ENCODE results near the gene CDHR1.
"Not testable (repeated sequence)": the region's sequence is repeated elsewhere in the genome, so short reads cannot be mapped to it uniquely, and the experiment has no call there.

Gene CDHR1

DNA sequence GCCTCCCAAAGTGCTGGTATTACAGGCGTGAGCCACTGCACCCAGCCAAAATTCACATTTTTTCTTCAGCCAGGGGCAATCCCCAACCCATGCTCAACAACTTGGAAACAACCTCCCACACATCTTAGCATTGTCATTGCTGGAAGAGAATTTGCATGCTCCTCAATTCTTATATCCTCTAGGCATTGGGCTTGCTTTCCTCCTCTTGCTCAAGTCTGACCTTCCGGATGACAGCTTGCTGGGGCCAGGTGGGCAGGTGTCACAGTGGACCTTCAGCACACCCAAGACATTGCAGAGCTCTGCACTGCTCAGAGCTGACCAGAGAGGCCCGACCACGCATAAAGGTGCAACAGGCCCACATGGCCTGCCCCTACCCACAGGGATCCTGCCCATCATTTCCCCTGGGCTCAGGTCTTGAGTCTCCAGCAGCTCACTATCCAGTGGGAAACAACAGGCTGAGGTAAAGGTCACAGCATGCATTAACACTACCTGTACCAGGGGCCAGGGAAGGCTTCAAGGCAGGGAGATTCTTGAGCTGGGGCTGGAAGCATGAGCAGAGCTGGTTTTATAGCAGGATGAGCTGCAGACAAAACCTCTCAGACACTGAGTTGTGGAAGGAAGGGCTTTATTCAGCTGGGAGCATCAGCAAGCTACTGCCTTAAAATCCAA lies 27.6 kb upstream of the CDHR1 start:
- Histone ChIP-seq H3K4me3 (no peak overlapping the region), H3K4me1 (peaks cover 21% of the 10 kb centered on the region), H3K36me3 (replicated peaks) (no peaks in the 10 kb centered on the region), H3K27me3 (ENCODE audit: low read depth) (no peaks in the 10 kb centered on the region), H3K9me3 (no peaks in the 10 kb centered on the region)
- in situ Hi-C loops (cut with MboI; ENCODE audit: low sequenced_read_pairs): no loop called here
- DNase-seq (ENCODE audit: low spot score in 2 of 2): no peak

DNA sequence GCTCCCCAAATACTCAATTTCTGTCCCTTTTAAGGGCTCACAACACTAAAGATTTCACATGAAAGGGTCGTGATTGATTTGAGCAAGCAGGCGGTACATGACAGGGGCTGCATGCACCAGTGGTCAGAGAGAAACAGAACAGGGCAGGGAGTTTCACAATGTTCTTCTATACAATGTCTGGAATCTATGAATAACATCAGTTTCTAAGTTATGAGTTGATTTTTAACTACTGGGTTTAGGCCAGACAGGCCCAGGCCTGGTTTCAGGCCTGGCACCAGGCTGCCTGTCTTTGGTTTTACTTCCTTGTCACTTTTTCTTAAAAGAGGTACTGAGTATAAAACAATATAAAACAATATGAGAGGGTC lies 27.1 kb upstream of the CDHR1 start:
- H3K4me3 ChIP-seq; H3K27me3 ChIP-seq (ENCODE audit: low read depth); in situ Hi-C loops (cut with MboI; ENCODE audit: low sequenced_read_pairs); H3K36me3 ChIP-seq (replicated peaks); DNase-seq (ENCODE audit: low spot score in 2 of 2); H3K9me3 ChIP-seq: not testable (repeated sequence)
- peaks cover 21% of the 10 kb centered on the region for H3K4me1 ChIP-seq

DNA sequence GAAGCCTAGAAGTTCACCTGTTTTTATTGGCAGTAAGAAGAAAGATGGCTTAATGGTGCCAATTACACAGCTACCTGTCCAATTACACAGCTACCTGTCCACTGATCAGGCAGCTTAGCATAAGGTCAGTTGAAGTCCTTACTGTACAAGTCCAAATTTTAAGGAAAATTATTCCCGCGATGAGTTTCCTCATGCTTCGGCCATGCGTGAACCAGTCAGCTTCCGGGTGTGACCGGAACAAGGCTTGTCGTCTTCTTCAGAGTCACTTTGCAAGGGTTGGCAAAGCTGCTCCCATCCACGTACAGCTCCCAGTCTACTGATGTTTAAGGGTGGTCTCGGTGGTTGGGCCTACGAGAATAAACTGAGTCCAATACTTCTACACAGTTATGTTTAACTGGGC lies 26.0 kb upstream of the CDHR1 start:
- H3K27me3 ChIP-seq (ENCODE audit: low read depth); H3K36me3 ChIP-seq (replicated peaks); DNase-seq (ENCODE audit: low spot score in 2 of 2); H3K9me3 ChIP-seq; in situ Hi-C loops (cut with MboI; ENCODE audit: low sequenced_read_pairs); H3K4me3 ChIP-seq: not testable (repeated sequence)
- peaks cover 14% of the 10 kb centered on the region for H3K4me1 ChIP-seq

GRCh38 chr10:84171237-84171636 lies 23.1 kb upstream of the CDHR1 start:
- H3K36me3 ChIP-seq (replicated peaks); H3K4me1 ChIP-seq; H3K4me3 ChIP-seq; H3K9me3 ChIP-seq; in situ Hi-C loops (cut with MboI; ENCODE audit: low sequenced_read_pairs); H3K27me3 ChIP-seq (ENCODE audit: low read depth); DNase-seq (ENCODE audit: low spot score in 2 of 2): not testable (repeated sequence)

GRCh38 chr10:84171700-84172466 lies 22.5 kb upstream of the CDHR1 start:
- H3K9me3 ChIP-seq; H3K36me3 ChIP-seq (replicated peaks); H3K27me3 ChIP-seq (ENCODE audit: low read depth); in situ Hi-C loops (cut with MboI; ENCODE audit: low sequenced_read_pairs); H3K4me1 ChIP-seq; H3K4me3 ChIP-seq: not testable (repeated sequence)
- DNase-seq (ENCODE audit: low spot score in 2 of 2): peak in 1 of 2 experiments; percentile 1

DNA sequence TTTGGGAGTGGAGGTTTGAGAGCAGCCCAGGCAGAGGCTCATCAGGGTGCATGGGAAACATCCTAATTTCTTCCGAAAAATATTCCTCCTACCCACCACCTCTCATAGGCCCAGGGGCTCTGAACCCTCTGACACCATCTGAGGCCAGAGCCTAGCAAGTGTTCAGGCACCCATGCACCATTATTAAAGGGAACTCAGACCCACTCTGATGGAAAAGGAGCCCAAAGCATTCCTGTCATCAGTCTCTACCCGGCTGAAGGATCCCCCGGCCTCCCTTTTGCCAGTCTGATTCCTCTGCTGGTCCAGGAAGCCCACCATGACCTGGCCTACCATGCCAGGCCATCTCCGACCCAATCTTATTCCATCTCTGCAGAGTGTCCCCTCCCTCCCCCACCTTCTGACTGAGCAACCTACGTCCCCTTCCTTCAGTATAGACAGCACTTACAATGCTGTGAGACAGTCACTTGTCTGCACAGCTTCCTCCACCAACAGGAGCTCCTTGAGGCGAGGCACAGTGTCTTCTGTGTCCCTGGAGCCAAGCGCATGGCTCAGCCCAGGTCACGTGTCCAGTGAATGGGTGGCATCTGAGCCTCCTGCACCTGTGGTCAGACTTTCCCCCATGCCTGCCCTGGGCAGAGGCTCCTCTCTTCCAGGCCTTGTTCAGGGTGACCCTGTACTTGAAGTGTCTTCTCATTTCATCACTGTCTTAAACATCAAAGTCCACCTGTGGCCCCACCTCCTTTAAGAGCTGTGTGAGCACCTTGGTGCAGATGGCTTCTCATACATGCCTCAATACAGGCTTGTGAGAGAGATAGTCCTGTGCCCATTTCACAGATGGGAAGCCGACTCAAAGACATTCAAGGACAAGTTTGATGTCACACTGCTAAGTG lies 21.6 kb upstream of the CDHR1 start:
- peak in 1 of 2 experiments; percentile 0 for DNase-seq (ENCODE audit: low spot score in 2 of 2)
- Histone ChIP-seq H3K9me3 (no peaks in the 10 kb centered on the region), H3K4me3 (no peak overlapping the region), H3K36me3 (replicated peaks) (no peaks in the 10 kb centered on the region), H3K4me1 (no peaks in the 10 kb centered on the region; the same call in 1 of the 2 replicates), H3K27me3 (ENCODE audit: low read depth) (no peaks in the 10 kb centered on the region)
- in situ Hi-C loops (cut with MboI; ENCODE audit: low sequenced_read_pairs): no loop called here

GRCh38 chr10:84173501-84173929 lies 20.8 kb upstream of the CDHR1 start, which contains the start of gene GPR15LG:
Gene GPR15LG, plus strand, starts transcription at chr10:84173801. Its CDS starts 51 bp downstream, at chr10:84173852.
- in situ Hi-C loops (cut with MboI; ENCODE audit: low sequenced_read_pairs): no loop called here
- Histone ChIP-seq H3K4me1 (no peaks in the 10 kb centered on the region; the same call in 1 of the 2 replicates), H3K27me3 (ENCODE audit: low read depth) (no peaks in the 10 kb centered on the region), H3K4me3 (no peak within 1 kb of the TSS), H3K36me3 (replicated peaks) (no peaks in the 10 kb centered on the region), H3K9me3 (no peaks in the 10 kb centered on the region)
- peak in 1 of 2 experiments; percentile 4 for DNase-seq (ENCODE audit: low spot score in 2 of 2)

DNA sequence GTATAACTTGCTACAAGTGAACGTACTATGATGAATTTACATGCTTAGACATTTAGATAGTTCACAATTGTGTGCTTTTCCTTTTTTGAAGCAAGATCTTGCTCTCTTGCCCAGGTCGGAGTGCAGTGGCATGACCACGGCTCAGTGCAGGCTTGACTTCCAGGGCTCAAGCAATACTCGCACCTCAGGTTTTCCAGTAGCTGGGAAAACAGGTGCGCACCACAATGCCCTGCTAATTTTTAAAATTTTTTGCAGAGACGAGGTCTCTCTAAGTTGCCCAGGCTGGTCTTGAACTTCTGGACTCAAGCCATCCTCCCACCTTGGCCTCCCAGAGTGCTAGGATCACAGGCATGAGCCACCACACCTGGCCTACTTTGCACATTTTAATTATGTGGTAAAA lies 18.9 kb upstream of the CDHR1 start:
- no peaks in the 10 kb centered on the region for H3K36me3 ChIP-seq (replicated peaks)
- DNase-seq (ENCODE audit: low spot score in 2 of 2): peak in 1 of 2 experiments; percentile 1
- H3K4me1 ChIP-seq: peaks cover 8% of the 10 kb centered on the region
- in situ Hi-C loops (cut with MboI; ENCODE audit: low sequenced_read_pairs): no loop called here
- no peaks in the 10 kb centered on the region for H3K27me3 ChIP-seq (ENCODE audit: low read depth)
- no peaks in the 10 kb centered on the region for H3K9me3 ChIP-seq
- no peak overlapping the region for H3K4me3 ChIP-seq

DNA sequence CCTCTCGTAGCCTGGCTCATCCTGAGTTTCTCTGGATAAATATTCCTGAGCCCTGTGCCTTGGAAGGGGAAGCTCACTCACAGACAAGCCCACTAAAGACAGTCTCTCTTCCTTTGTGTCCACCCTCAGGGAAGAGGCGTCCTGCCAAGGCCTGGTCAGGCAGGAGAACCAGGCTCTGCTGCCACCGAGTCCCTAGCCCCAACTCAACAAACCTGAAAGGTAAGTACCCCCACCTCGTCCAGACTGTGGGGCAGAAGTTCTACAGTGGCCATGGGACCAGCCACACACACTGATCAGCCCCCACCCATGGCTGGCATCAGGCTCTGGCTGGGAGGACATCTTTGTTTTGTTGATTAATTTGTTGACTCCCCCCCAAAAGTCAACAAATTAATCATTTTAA lies 18.0 kb upstream of the CDHR1 start:
- DNase-seq (ENCODE audit: low spot score in 2 of 2): no peak
- peaks cover 8% of the 10 kb centered on the region for H3K4me1 ChIP-seq
- no peaks in the 10 kb centered on the region for H3K36me3 ChIP-seq (replicated peaks)
- H3K27me3 ChIP-seq (ENCODE audit: low read depth): no peaks in the 10 kb centered on the region
- in situ Hi-C loops (cut with MboI; ENCODE audit: low sequenced_read_pairs): no loop called here
- no peaks in the 10 kb centered on the region for H3K9me3 ChIP-seq
- H3K4me3 ChIP-seq: no peak overlapping the region

DNA sequence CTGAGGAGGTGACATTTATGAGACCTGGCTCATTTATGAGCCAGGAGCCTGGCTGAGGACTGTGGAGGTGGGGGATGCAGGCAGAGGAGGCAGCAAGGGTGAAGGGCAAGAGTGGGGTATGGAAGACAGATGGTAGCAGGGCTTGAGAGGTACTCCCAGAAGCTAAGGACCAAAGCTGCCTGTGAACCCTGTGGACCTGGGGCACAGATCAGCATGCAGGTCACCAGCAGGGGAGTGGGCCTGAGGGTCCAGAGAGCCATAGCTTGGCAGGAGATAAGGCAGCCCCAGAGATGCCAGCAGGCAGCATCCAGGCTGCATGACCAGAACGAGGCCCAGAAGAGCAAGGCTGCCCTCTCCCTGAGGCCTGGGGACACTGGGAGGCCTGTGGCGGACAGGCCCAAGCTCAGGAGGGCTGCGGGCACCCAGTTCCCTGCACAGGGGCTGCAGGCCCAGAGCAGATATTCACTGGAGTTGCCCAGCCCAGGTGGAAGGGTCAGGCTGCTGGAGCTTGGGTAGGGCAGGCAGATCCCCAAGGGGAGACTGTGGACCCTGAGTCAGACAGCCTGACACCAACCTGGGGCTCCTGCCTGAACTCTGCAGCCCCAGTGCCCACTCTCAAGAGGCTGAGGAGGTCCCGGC lies 17.4 kb upstream of the CDHR1 start:
- Histone ChIP-seq H3K27me3 (ENCODE audit: low read depth) (no peaks in the 10 kb centered on the region), H3K9me3 (no peaks in the 10 kb centered on the region), H3K36me3 (replicated peaks) (no peaks in the 10 kb centered on the region), H3K4me3 (no peak overlapping the region), H3K4me1 (peaks cover 8% of the 10 kb centered on the region)
- no peak for DNase-seq (ENCODE audit: low spot score in 2 of 2)
- in situ Hi-C loops (cut with MboI; ENCODE audit: low sequenced_read_pairs): no loop called here

- no peak for DNase-seq (ENCODE audit: low spot score in 2 of 2)
- H3K27me3 ChIP-seq (ENCODE audit: low read depth): no peaks in the 10 kb centered on the region
- H3K9me3 ChIP-seq: no peaks in the 10 kb centered on the region
- in situ Hi-C loops (cut with MboI; ENCODE audit: low sequenced_read_pairs): no loop called here
- H3K36me3 ChIP-seq (replicated peaks): no peaks in the 10 kb centered on the region
- peaks cover 8% of the 10 kb centered on the region for H3K4me1 ChIP-seq
- no peak overlapping the region for H3K4me3 ChIP-seq
Measured at GRCh38 chr10:84177541-84178141, 16.7 kb upstream of the CDHR1 start.

- DNase-seq (ENCODE audit: low spot score in 2 of 2): no peak
- no peaks in the 10 kb centered on the region for H3K36me3 ChIP-seq (replicated peaks)
- no peaks in the 10 kb centered on the region for H3K9me3 ChIP-seq
- H3K4me3 ChIP-seq: no peak overlapping the region
- in situ Hi-C loops (cut with MboI; ENCODE audit: low sequenced_read_pairs): no loop called here
- no peaks in the 10 kb centered on the region for H3K27me3 ChIP-seq (ENCODE audit: low read depth)
- peaks cover 8% of the 10 kb centered on the region for H3K4me1 ChIP-seq
Measured at GRCh38 chr10:84178160-84178609, 16.2 kb upstream of the CDHR1 start.

All from HAP-1 (cell line).